Measurements from ENCODE around the gene HBG2. TPM values are rescaled to one million over a fixed set of nuclear protein-coding genes. Genes with fewer than 3 reads are reported as not detected.
A peak's percentile ranks its signal among the peaks of the same experiment; 100 is the strongest.

The HBG2 gene
- total and polyA plus RNA-seq, 9 of the 15 experiments (the other 6 are each of a cell fraction or from before 2014, with no cell fraction given): 1,626 to 58,619 (median 10,515) TPM

DNA sequence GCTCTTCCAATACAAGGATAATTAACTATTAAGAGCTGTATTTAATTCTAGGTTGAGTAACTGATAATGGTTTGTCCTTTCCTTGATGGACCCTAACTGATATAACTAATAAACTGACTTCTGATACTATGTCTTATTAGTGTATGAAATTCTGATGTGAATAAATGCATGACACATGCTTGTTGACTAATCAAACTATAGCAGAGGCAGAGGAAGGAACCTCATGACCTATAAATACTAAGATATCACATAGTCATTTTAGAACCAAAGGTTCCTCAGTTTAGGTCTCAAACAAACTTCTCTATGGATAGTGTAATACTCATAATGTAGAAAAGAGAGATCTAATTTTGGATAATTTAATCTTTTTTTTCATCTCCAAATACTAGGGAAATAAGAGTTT is 15.5 kb downstream of the HBG2 start:
- peaks cover 8 to 48% of the 10 kb centered on the region in 2 experiments for H3K4me1 ChIP-seq (replicated peaks in 1 of 2; ENCODE audit: control insufficient read depth in 2 of 2, insufficient read depth in 2 of 2, low read length in 2 of 2)
- H2AFZ ChIP-seq (ENCODE audit: low read depth, low read length): no peak overlapping the region
- peaks cover 2% of the 10 kb centered on the region; the same call in 2 of the 3 replicates for H3K36me3 ChIP-seq (ENCODE audit: control insufficient read depth, insufficient read depth, low read length)
- in situ Hi-C loops (cut with MboI) (no loop called here), intact Hi-C loops (cut with micrococcal nuclease) (no loop called here)
- H3K79me2 ChIP-seq (ENCODE audit: control insufficient read depth, insufficient read depth, low read length): peaks cover 46% of the 10 kb centered on the region
- BruUV-seq (replicated peaks): no TSS peak
- ChIA-PET CTCF (ENCODE audit: low intra/inter-chr PET ratio) (no interaction called here), POLR2A (interaction anchor here (1.0 to 1.6 kb wide), 4 partner anchors 9 to 50 kb away, joined by 3 to 5 read pairs (median 4); no protein-coding TSS in a partner anchor)
- no peak overlapping the region for H3K4me2 ChIP-seq (ENCODE audit: insufficient read depth, low read length)
- no peak overlapping the region; the same call in 2 of the 3 replicates for H3K27ac ChIP-seq (ENCODE audit: extremely low read depth, low read depth, low read length)
- no peaks in the 10 kb centered on the region for H3K9me3 ChIP-seq (replicated peaks; ENCODE audit: control insufficient read depth, insufficient read depth, low read depth, low read length)
- no peaks in the 10 kb centered on the region for H3K27me3 ChIP-seq (ENCODE audit: control insufficient read depth in 2 of 2, insufficient read depth in 2 of 2, low read length in 2 of 2)
- H3K4me3 ChIP-seq: no peak overlapping the region
- no peak for TF ChIP-seq PRDM10 (IDR thresholded peaks at IDR 0.05; ENCODE audit: partially characterized antibody)
- no peak for TF ChIP-seq FOXK1 (CRISPR knock-in tag; IDR thresholded peaks at IDR 0.05; ENCODE audit: borderline replicate concordance)
- no peak for TF ChIP-seq ZNF75A (CRISPR knock-in tag; IDR thresholded peaks at IDR 0.05)
- no peak for TF ChIP-seq ZNF224 (CRISPR knock-in tag; IDR thresholded peaks at IDR 0.05)
- no peak for TF ChIP-seq ARID4B (CRISPR knock-in tag; IDR thresholded peaks at IDR 0.05)
- TF ChIP-seq HDAC8 (tag; IDR thresholded peaks at IDR 0.05): no peak
- FAIRE-seq: no peak
- DNase-seq (ENCODE audit: extremely low read depth in 1 of 4, low spot score in 3 of 4): no peak
- H3K9me1 ChIP-seq (ENCODE audit: control insufficient read depth, insufficient read depth, low read length): no peaks in the 10 kb centered on the region
- 0 out of 4 replicates have a peak overlapping the region, but pooled peaks of 1 of the 2 experiments have one; percentile 70 for H3K9ac ChIP-seq (ENCODE audit: insufficient read depth in 1 of 2, low read depth in 2 of 2, low read length in 2 of 2)
- no peaks in the 10 kb centered on the region for H4K20me1 ChIP-seq (replicated peaks; ENCODE audit: control insufficient read depth, insufficient read depth, low read length)
- ATAC-seq: no peak
